Measurements from ENCODE around the gene PDSS1. TPM values are rescaled to one million over a fixed set of nuclear protein-coding genes. Genes with fewer than 3 reads are reported as not detected.

Gene PDSS1
- total and polyA plus RNA-seq, 5 donors from 2014 or later, result 3.8 to 8.4 (median 4.7) TPM

DNA sequence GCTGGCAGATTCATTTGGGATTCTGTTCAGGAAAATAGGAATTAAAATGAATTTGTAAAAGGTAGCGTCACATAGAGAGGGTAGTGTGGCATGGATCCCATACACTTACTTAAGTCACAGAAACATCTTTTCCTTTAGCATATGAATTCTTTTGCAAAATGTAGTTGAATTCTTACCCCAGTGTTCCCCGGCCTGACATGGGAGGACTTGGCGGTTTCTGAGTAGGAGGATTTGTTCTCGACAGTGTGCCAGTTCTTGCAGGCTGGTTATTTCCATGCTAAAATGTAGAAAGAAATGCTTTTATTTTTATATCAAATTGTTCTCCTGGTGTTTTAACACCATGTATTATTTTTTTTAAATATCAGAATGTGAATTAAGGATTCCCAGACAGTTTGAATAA is 72.6 kb downstream of the PDSS1 start:
- Histone ChIP-seq H3K36me3 (ENCODE audit: control insufficient read depth, insufficient read depth, low read length) (peaks cover 37% of the 10 kb centered on the region), H3K9me3 (ENCODE audit: control insufficient read depth in 2 of 2, low read length in 2 of 2) (no peaks in the 10 kb centered on the region), H3K27me3 (ENCODE audit: control insufficient read depth, insufficient read depth, low read length) (no peaks in the 10 kb centered on the region), H3K4me3 (ENCODE audit: low read depth, low read length) (no peak overlapping the region), H3K4me1 (ENCODE audit: control insufficient read depth, insufficient read depth, low read length, poor library complexity, severe bottlenecking) (peaks cover 11% of the 10 kb centered on the region), H3K27ac (ENCODE audit: insufficient read depth, low read length, poor library complexity, severe bottlenecking) (no peak overlapping the region)
- no peak for DNase-seq
- Mint-ChIP-seq H3K27me3 (no peaks in the 10 kb centered on the region), H3K4me1 (peaks cover 39 to 56% (median 44%) of the 10 kb centered on the region in 4 donors), H3K4me3 (no peak overlapping the region), H3K27ac (no peak overlapping the region), H3K36me3 (peaks cover 23% of the 10 kb centered on the region), H3K9me3 (no peaks in the 10 kb centered on the region)
- no peak for ATAC-seq (ENCODE audit: low read depth in 2 of 2)

DNA sequence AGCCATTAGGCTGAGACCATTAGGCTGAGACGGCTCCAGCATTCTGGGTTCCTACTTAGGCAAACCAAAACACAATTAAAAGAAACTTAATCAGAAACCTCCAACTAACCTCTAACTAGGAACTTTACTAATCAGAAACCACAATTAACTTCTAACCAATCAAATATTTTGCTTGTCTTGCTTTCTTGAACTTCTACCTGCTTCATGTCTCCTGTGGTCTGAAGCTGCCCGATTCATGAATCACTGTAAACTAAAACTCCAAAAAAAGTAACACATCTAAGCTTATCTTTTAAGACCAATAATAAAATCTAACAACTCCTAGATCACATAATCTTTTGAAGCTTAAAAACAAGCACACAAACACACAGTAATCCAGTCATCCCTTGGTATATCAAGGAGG is 76.1 kb downstream of the PDSS1 start:
- no peak overlapping the region for H3K27ac ChIP-seq (ENCODE audit: insufficient read depth, low read length, poor library complexity, severe bottlenecking)

DNA sequence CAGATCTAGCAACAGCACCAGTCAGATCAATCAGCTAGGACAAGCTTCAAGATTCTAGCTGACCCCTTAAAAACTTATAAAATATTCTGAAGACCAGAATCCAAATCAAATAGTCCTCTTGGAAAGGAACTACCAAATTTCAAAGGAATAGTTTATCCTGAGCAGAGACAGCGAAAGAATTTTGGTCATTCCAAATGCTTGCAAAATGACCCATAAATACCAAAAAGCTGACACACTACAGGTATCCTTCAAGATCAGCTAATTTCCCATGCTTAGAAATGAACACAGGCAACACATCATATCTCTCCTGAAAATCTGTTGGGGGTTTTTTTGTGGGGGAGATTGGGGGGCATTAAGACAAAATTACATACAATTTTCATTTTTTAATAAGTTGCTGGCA is 78.8 kb downstream of the PDSS1 start:
- no peak for DNase-seq
- H3K4me3 ChIP-seq (ENCODE audit: low read depth, low read length), result peak overlapping the region; percentile 7
- H3K4me1 Mint-ChIP-seq, result peaks cover 53 to 87% (median 76%) of the 10 kb centered on the region in 4 donors
- H3K9me3 ChIP-seq (ENCODE audit: control insufficient read depth in 2 of 2, low read length in 2 of 2), result no peaks in the 10 kb centered on the region
- no peaks in the 10 kb centered on the region for H3K9me3 Mint-ChIP-seq
- H3K27me3 ChIP-seq (ENCODE audit: control insufficient read depth, insufficient read depth, low read length), result no peaks in the 10 kb centered on the region
- H3K27ac ChIP-seq (ENCODE audit: insufficient read depth, low read length, poor library complexity, severe bottlenecking), result no peak overlapping the region
- H3K36me3 Mint-ChIP-seq, result peaks cover 9% of the 10 kb centered on the region
- peaks cover 5% of the 10 kb centered on the region for H3K36me3 ChIP-seq (ENCODE audit: control insufficient read depth, insufficient read depth, low read length)
- H3K27me3 Mint-ChIP-seq, result no peaks in the 10 kb centered on the region
- H3K27ac Mint-ChIP-seq, result no peak overlapping the region
- H3K4me3 Mint-ChIP-seq, result peak overlapping the region in 1 of 4 donors; percentile 7
- ATAC-seq (ENCODE audit: low read depth in 2 of 2), result no peak
- H3K4me1 ChIP-seq (ENCODE audit: control insufficient read depth, insufficient read depth, low read length, poor library complexity, severe bottlenecking), result peaks cover 48% of the 10 kb centered on the region

More for the DNA sequence above, 76.1 kb downstream of the PDSS1 start:
- ATAC-seq (ENCODE audit: low read depth in 2 of 2) (no peak), DNase-seq (no peak)
- Histone ChIP-seq H3K36me3 (ENCODE audit: control insufficient read depth, insufficient read depth, low read length) (peaks cover 18% of the 10 kb centered on the region), H3K27me3 (ENCODE audit: control insufficient read depth, insufficient read depth, low read length) (no peaks in the 10 kb centered on the region), H3K4me1 (ENCODE audit: control insufficient read depth, insufficient read depth, low read length, poor library complexity, severe bottlenecking) (peaks cover 29% of the 10 kb centered on the region), H3K9me3 (ENCODE audit: control insufficient read depth in 2 of 2, low read length in 2 of 2) (no peaks in the 10 kb centered on the region), H3K4me3 (ENCODE audit: low read depth, low read length) (peak overlapping the region; percentile 32)
- H3K27me3 Mint-ChIP-seq, result no peaks in the 10 kb centered on the region
- peaks cover 11% of the 10 kb centered on the region for H3K36me3 Mint-ChIP-seq
- H3K4me1 Mint-ChIP-seq, result peaks cover 53 to 74% (median 65%) of the 10 kb centered on the region in 4 donors
- H3K4me3 Mint-ChIP-seq, result peak overlapping the region in 1 of 4 donors; percentile 25
- no peaks in the 10 kb centered on the region for H3K9me3 Mint-ChIP-seq
- H3K27ac Mint-ChIP-seq, result peak overlapping the region in 1 of 3 donors; percentile 70

DNA sequence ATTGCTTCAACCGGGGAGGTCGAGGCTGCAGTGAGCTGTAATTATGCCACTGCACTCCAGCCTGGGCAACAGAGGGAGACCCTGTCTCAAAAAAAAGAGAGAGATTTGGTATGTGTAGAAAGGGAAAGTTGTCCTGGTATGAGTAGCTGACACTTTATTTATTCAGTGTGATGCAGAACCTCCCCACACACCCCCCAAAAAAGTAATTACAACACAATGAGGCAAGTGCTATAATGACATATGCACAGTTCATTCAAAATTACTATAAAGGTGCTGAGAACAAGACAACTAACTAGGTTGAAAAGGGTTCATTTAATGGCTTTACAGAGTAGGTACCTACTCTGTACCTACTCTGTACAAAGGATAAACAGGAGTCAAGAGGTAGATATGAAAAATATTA is 80.2 kb downstream of the PDSS1 start:
- H3K27me3 Mint-ChIP-seq, result no peaks in the 10 kb centered on the region
- no peak for ATAC-seq (ENCODE audit: low read depth in 2 of 2)
- H3K36me3 ChIP-seq (ENCODE audit: control insufficient read depth, insufficient read depth, low read length), result peaks cover 5% of the 10 kb centered on the region
- no peaks in the 10 kb centered on the region for H3K27me3 ChIP-seq (ENCODE audit: control insufficient read depth, insufficient read depth, low read length)
- H3K27ac ChIP-seq (ENCODE audit: insufficient read depth, low read length, poor library complexity, severe bottlenecking), result no peak overlapping the region
- peak overlapping the region in 2 of 4 donors; percentile 17 to 26 for H3K4me3 Mint-ChIP-seq
- no peaks in the 10 kb centered on the region for H3K9me3 Mint-ChIP-seq
- H3K27ac Mint-ChIP-seq, result peak overlapping the region in 2 of 3 donors; percentile 20 to 77
- peaks cover 59% of the 10 kb centered on the region for H3K4me1 ChIP-seq (ENCODE audit: control insufficient read depth, insufficient read depth, low read length, poor library complexity, severe bottlenecking)
- no peak for DNase-seq
- H3K9me3 ChIP-seq (ENCODE audit: control insufficient read depth in 2 of 2, low read length in 2 of 2), result no peaks in the 10 kb centered on the region
- no peak overlapping the region for H3K4me3 ChIP-seq (ENCODE audit: low read depth, low read length)
- H3K4me1 Mint-ChIP-seq, result peaks cover 58 to 89% (median 79%) of the 10 kb centered on the region in 4 donors
- H3K36me3 Mint-ChIP-seq, result peaks cover 9% of the 10 kb centered on the region

DNA sequence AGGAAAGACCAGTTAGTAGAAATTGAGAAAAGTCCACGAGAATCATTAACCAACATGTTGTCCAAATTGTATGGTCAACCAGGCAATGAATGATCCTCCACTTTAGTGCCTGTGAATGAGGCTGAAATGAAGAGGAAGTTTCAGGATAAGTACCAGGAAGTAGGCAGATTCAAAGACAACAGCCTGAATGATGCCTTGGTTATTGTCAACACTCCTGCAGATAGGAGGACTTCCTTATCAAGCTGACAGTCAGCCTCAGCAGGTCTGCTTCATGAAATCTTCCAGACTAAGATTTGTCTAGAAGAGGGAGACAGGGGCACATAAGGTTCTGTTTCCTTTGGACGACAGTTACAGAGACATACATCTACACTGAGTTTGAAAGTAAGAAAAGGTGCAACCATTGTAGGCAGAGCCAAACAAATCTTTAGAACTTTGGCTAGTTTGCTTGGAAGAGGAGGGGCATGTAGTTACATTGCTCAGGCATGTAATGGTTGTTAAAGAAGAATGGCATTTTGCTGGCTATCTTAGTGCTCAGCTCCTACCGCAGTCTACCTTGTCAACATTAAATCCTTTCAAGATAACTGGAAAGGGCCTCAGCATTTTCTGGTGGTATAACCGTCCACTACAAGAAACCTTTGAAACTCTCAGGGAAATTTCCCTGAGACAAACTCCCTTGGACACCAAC is 81.8 kb downstream of the PDSS1 start:
- H3K27ac ChIP-seq (ENCODE audit: insufficient read depth, low read length, poor library complexity, severe bottlenecking), result no peak overlapping the region

DNA sequence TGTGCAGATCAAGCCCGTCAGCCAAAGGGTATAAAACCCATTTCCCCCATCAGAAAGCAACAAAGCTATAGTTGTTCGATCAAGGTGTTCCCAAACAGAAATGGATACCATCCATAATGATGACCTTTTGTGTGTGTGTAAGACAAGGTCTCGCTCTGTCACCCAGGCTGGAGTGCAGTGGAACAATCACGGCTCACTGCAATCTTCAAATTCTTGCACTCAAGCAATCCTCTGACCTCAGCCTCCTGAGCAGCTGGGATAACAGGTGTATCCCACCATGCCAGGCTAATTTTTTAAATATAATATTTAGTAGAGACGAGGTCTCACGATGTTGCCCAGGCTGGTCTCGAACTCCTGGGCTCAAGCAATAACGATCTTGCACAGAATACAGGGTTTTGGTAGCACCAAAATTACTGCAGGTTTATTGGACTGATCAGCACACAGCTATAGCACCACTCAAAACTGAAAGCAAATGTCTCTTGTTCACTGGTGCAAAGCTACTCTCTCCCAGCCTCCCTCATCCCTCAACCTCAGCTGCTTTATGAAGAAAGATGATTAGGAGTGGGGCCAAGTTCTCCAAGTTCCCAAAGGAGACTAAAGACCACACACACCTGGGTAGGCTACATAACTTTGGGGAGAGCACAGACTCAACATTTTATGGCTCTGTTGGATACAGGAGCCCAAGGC is 82.7 kb downstream of the PDSS1 start:
- Mint-ChIP-seq H3K9me3 (no peaks in the 10 kb centered on the region), H3K4me1 (peaks cover 47 to 95% (median 83%) of the 10 kb centered on the region in 4 donors), H3K4me3 (peak overlapping the region in 1 of 4 donors; percentile 43), H3K27me3 (no peaks in the 10 kb centered on the region), H3K36me3 (peaks cover 13% of the 10 kb centered on the region), H3K27ac (peak overlapping the region in 1 of 3 donors; percentile 34)
- no peak for DNase-seq
- Histone ChIP-seq H3K27ac (ENCODE audit: insufficient read depth, low read length, poor library complexity, severe bottlenecking) (no peak overlapping the region), H3K36me3 (ENCODE audit: control insufficient read depth, insufficient read depth, low read length) (peaks cover 8% of the 10 kb centered on the region), H3K27me3 (ENCODE audit: control insufficient read depth, insufficient read depth, low read length) (no peaks in the 10 kb centered on the region), H3K9me3 (ENCODE audit: control insufficient read depth in 2 of 2, low read length in 2 of 2) (no peaks in the 10 kb centered on the region), H3K4me1 (ENCODE audit: control insufficient read depth, insufficient read depth, low read length, poor library complexity, severe bottlenecking) (peaks cover 48% of the 10 kb centered on the region), H3K4me3 (ENCODE audit: low read depth, low read length) (no peak overlapping the region)
- ATAC-seq (ENCODE audit: low read depth in 2 of 2), result no peak

More for the DNA sequence above, 81.8 kb downstream of the PDSS1 start:
- Histone ChIP-seq H3K36me3 (ENCODE audit: control insufficient read depth, insufficient read depth, low read length) (peaks cover 5% of the 10 kb centered on the region), H3K9me3 (ENCODE audit: control insufficient read depth in 2 of 2, low read length in 2 of 2) (no peaks in the 10 kb centered on the region), H3K4me1 (ENCODE audit: control insufficient read depth, insufficient read depth, low read length, poor library complexity, severe bottlenecking) (peaks cover 49% of the 10 kb centered on the region), H3K27me3 (ENCODE audit: control insufficient read depth, insufficient read depth, low read length) (no peaks in the 10 kb centered on the region), H3K4me3 (ENCODE audit: low read depth, low read length) (peak overlapping the region; percentile 19)
- DNase-seq (no peak), ATAC-seq (ENCODE audit: low read depth in 2 of 2) (no peak)
- no peaks in the 10 kb centered on the region for H3K27me3 Mint-ChIP-seq
- peaks cover 9% of the 10 kb centered on the region for H3K36me3 Mint-ChIP-seq
- peak overlapping the region in 2 of 3 donors; percentile 45 to 57 for H3K27ac Mint-ChIP-seq
- no peaks in the 10 kb centered on the region for H3K9me3 Mint-ChIP-seq
- H3K4me3 Mint-ChIP-seq, result no peak overlapping the region
- peaks cover 54 to 92% (median 82%) of the 10 kb centered on the region in 4 donors for H3K4me1 Mint-ChIP-seq

DNA sequence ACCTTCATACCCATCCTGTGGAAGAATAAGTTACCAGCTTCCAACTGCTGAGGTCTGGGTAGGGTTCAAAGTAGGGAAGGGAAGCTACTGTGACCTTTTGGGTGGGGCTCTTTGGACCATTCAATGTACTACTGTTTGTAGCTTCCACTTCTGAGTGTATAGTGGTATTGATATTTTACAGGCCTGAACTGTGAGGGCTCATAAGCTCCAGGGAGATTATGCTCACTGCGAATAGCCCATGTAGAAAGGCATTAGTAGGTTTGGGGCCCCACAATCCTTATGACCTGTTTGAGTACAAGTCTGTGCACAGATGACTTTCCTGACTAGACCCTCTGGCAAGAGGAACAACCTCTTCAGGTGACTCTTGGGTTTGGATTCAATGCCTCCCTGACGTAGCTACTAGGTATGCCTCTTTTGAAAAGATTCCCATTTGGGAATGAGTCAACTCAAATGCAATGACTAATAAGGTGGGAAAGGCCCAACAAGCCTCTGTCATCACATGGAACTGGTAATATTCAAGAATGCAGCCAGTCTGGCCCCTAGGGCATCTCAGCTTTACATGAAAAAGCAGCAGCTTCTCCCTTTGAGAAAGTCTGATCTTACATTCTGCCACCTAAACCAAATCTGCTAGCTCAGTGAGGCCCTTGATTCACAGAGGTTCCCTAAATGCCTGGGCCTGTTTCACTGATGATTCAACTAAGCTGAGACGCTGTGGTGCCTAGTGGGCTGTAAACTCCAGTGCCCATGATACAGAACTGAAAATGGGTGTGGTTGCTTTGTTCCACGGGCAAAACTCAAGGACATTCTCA is 83.5 kb downstream of the PDSS1 start:
- Histone ChIP-seq H3K27ac (ENCODE audit: insufficient read depth, low read length, poor library complexity, severe bottlenecking) (no peak overlapping the region), H3K36me3 (ENCODE audit: control insufficient read depth, insufficient read depth, low read length) (peaks cover 10% of the 10 kb centered on the region), H3K27me3 (ENCODE audit: control insufficient read depth, insufficient read depth, low read length) (no peaks in the 10 kb centered on the region), H3K4me1 (ENCODE audit: control insufficient read depth, insufficient read depth, low read length, poor library complexity, severe bottlenecking) (peaks cover 45% of the 10 kb centered on the region), H3K9me3 (ENCODE audit: control insufficient read depth in 2 of 2, low read length in 2 of 2) (no peaks in the 10 kb centered on the region), H3K4me3 (ENCODE audit: low read depth, low read length) (peak overlapping the region; percentile 9)
- H3K4me3 Mint-ChIP-seq, result peak overlapping the region; percentile 4 to 29 (median 22)
- peaks cover 17% of the 10 kb centered on the region for H3K36me3 Mint-ChIP-seq
- peak overlapping the region in 2 of 3 donors; percentile 0 to 52 for H3K27ac Mint-ChIP-seq
- H3K9me3 Mint-ChIP-seq, result no peaks in the 10 kb centered on the region
- no peaks in the 10 kb centered on the region for H3K27me3 Mint-ChIP-seq
- DNase-seq (no peak), ATAC-seq (ENCODE audit: low read depth in 2 of 2) (peak; percentile 33 to 62)
- H3K4me1 Mint-ChIP-seq, result peaks cover 39 to 95% (median 82%) of the 10 kb centered on the region in 4 donors

Measured in CD4-positive, CD25-positive, alpha-beta regulatory T cell (primary cell).